Heart right ventricle (tissue), 16 donors: Measurements from ENCODE around the gene SCAF8. TPM values are rescaled to one million over a fixed set of nuclear protein-coding genes. Genes with fewer than 3 reads are reported as not detected.

Experiments
- ATAC-seq, 8 donors: fragments of 200-7000 bp; cut with Tn5 transposase; one replicate each; pipeline ENCODE4 v1.9.1; 2020; ENCODE audit warnings: mild to moderate bottlenecking in 8 of 8, moderate library complexity in 8 of 8, moderate number of reproducible peaks in 1 of 8
- DNase-seq, 2 donors: peaks; one replicate each; pipeline ENCODE4 v3.0.0-alpha.2; 2020
- H3K27ac ChIP-seq, 10 donors: fragments of 200-600 bp; sonication (generic) in 2 of 10; one replicate each; pipeline versions ENCODE4 v1.5.0 to v1.8.0; 2020 to 2022; ENCODE audit warnings: mild to moderate bottlenecking in 3 of 10
- H3K27me3 ChIP-seq, 7 donors: fragments of 200-600 bp; one replicate each; pipeline ENCODE4 v1.8.0; 2021 to 2022; ENCODE audit warnings: mild to moderate bottlenecking in 2 of 7
- H3K36me3 ChIP-seq, 9 donors: fragments of 200-600 bp; sonication (generic) in 1 of 9; one replicate each; pipeline versions ENCODE4 v1.5.0 to v1.8.0; 2020 to 2022; ENCODE audit warnings: mild to moderate bottlenecking in 2 of 9
- H3K4me1 ChIP-seq, 9 donors: fragments of 200-600 bp; sonication (generic) in 1 of 9; one replicate each; pipeline versions ENCODE4 v1.5.0 to v1.8.0; 2020 to 2022; ENCODE audit warnings: mild to moderate bottlenecking in 4 of 9
- H3K4me3 ChIP-seq, 10 donors: fragments of 200-600 bp; sonication (generic) in 2 of 10; one replicate each; pipeline versions ENCODE4 v1.5.0 to v1.8.0; 2020 to 2022; ENCODE audit warnings: mild to moderate bottlenecking in 7 of 10, moderate library complexity in 2 of 10
- H3K9me3 ChIP-seq, 11 donors: fragments of 200-600 bp in 10 of 11; sonication (generic) in 2 of 11; one replicate each; pipeline versions ENCODE4 v1.5.0 to v1.8.0; 2013 to 2022; ENCODE audit warnings: mild to moderate bottlenecking in 2 of 11, control low read depth in 1 of 11, moderate library complexity in 1 of 11
- WGBS, 2 donors: extraction: QIAGEN DNeasy Blood & Tissue Kit; methylation state at CpG; one replicate each; pipeline ENCODE4 v1.1.7; 2013; ENCODE audit warnings: inconsistent platforms in 1 of 2; 5-methylcytosine and 5-hydroxymethylcytosine counted together
- intact Hi-C, 10 donors: fragments of 100-400 bp; cut with DNase I; formaldehyde crosslinking; loops; one replicate each; pipeline versions ENCODE4 v1.11.1 to v1.14.2; 2022
- polyA plus RNA-seq, 2 donors: library from polyadenylated mRNA; stranded (reverse); fragments of 200-250 nt; gene quantifications; one replicate each; pipeline ENCODE4 v1.2.3, GENCODE V29; 2013
- total RNA-seq, 10 donors: library from RNA; stranded (reverse); fragmentation: NEBNext Ultra II Directional in 3 of 10; extraction: Animal tissue kit (Norgen Biotek cat#: 25700) in 3 of 10; gene quantifications; one replicate each; pipeline versions ENCODE4 v1.2.1 to v1.2.4, GENCODE V29; 2021 to 2023
- TF ChIP-seq, protein P1 (sequence below), 9 donors: fragments of 200-600 bp; sonication (generic) in 2 of 9; IDR thresholded peaks; one replicate each; pipeline versions ENCODE4 v1.5.0 to v1.8.0; 2021 to 2022; ENCODE audit warnings: antibody characterized with exemption in 9 of 9, mild to moderate bottlenecking in 5 of 9, moderate library complexity in 1 of 9
- donor health status: Arrhythmogenic right ventricular cardiomyopathy.
- donor health status: ischemic (EF 13 %, LVEDD 7.1; RV severe dilation, severe dysfunction).
- donor health status: healthy with polysubstance abuse.
- donor health status: DM: no; HTN: yes; CAD: no.
- donor health status: DM: no; HTN: no; CAD: no.
- donor health status: ischemic (EF 25% LVEDD 6.9; RV normal size, moderate dysfunction).
- donor health status: ischemic (EF 25% LVEDD 5.7; RV mildly dilated, moderate dysfunction).
- donor health status: healthy.
- donor health status: DM: yes; HTN: yes; CAD: no.
- donor health status: Ischemic cardiomyopathy.
- donor health status: ischemic (EF 35%, LVEDD 5.7; RV mildly dilated, moderate dysfunction).
- donor health status: nonischemic (EF 11% LVEDD 7.7; RV severe dilation, severe dysfunction).
- donor health status: DM: yes; HTN: yes; CAD: no.
- donor health status: PGD.
- donor health status: ischemic (EF 29% LVEDD 5.4; RV normal size, mild dysfunction).
- donor health status: nonischemic (EF 23%, LVEDD 6.1; RV moderate dilation, normal function).

The SCAF8 gene
- total and polyA plus RNA-seq, 12 donors: 6.7 to 96.1 (median 62.8) TPM

DNA sequence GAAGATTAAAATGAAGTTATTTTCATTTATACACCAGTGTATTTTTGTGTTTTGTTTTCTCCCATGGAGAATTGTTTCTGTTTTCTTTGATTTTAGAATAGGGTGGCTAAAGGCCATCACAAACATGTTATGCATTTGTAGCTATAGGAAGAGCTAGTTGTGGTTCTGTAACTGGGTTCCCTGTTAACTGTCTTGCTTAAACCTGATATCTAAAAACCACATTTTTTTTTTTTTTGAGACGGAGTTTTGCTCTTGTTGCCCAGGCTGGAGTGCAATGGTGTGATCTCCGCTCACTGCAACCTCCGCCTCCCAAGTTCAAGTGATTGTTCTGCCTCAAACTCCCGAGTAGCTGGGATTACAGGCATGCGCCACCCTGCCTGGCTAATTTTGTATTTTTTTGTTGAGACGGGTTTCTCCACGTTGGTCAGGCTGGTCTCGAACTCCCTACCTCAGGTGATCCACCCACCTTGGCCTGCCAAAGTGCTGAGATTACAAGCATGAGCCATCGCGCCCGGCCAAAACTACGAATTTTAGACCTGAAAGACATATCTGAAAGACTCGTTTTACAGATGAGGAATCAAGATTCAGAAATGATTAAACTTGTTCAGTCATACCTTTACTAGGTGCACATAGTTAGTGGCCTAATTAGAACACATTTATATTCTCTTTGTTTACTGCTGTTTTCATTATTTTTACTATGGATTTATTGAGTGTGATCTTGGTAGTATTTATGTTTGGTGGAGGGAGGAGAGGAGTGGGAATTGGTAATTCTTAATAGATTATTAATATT is 18.0 kb downstream of the SCAF8 start:
- WGBS, 2 donors: 92 to 94% methylated on average over 13 of the region's 13 CpGs
- intact Hi-C loops: no loop called here
- H3K9me3 ChIP-seq: no peaks in the 10 kb centered on the region
- ATAC-seq: no peak
- no peak overlapping the region for H3K27ac ChIP-seq
- H3K4me3 ChIP-seq: no peak overlapping the region
- no peaks in the 10 kb centered on the region for H3K27me3 ChIP-seq
- TF ChIP-seq, protein P1, sequence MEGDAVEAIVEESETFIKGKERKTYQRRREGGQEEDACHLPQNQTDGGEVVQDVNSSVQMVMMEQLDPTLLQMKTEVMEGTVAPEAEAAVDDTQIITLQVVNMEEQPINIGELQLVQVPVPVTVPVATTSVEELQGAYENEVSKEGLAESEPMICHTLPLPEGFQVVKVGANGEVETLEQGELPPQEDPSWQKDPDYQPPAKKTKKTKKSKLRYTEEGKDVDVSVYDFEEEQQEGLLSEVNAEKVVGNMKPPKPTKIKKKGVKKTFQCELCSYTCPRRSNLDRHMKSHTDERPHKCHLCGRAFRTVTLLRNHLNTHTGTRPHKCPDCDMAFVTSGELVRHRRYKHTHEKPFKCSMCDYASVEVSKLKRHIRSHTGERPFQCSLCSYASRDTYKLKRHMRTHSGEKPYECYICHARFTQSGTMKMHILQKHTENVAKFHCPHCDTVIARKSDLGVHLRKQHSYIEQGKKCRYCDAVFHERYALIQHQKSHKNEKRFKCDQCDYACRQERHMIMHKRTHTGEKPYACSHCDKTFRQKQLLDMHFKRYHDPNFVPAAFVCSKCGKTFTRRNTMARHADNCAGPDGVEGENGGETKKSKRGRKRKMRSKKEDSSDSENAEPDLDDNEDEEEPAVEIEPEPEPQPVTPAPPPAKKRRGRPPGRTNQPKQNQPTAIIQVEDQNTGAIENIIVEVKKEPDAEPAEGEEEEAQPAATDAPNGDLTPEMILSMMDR (IDR thresholded peaks at IDR 0.05): no peak
- H3K4me1 ChIP-seq: peaks cover 4 to 86% (median 46%) of the 10 kb centered on the region in 9 donors
- H3K36me3 ChIP-seq: peaks cover 0 to 3% (median 0%) of the 10 kb centered on the region in 9 donors
- DNase-seq: no peak

GRCh38 chr6:154752022-154752421 is 18.8 kb downstream of the SCAF8 start:
- H3K4me1 ChIP-seq: peaks cover 4 to 83% (median 43%) of the 10 kb centered on the region in 9 donors
- H3K27me3 ChIP-seq: no peaks in the 10 kb centered on the region
- intact Hi-C loops: no loop called here
- H3K4me3 ChIP-seq: no peak overlapping the region
- WGBS, 2 donors: 64 to 67% methylated on average over 1 of the region's 1 CpG
- no peak overlapping the region for H3K27ac ChIP-seq
- ATAC-seq (no peak), DNase-seq (no peak)
- TF ChIP-seq, protein P1 (IDR thresholded peaks at IDR 0.05): no peak
- no peaks in the 10 kb centered on the region for H3K9me3 ChIP-seq
- H3K36me3 ChIP-seq: peaks cover 0 to 3% (median 0%) of the 10 kb centered on the region in 9 donors

GRCh38 chr6:154754152-154754551 is 20.9 kb downstream of the SCAF8 start:
- no peak overlapping the region for H3K27ac ChIP-seq
- TF ChIP-seq, protein P1 (IDR thresholded peaks at IDR 0.05): no peak
- peaks cover 3 to 83% (median 37%) of the 10 kb centered on the region in 9 donors for H3K4me1 ChIP-seq
- WGBS, 2 donors: 35 to 37% methylated on average over 4 of the region's 4 CpGs
- no peak for ATAC-seq
- H3K4me3 ChIP-seq: no peak overlapping the region
- peaks cover 0 to 3% (median 0%) of the 10 kb centered on the region in 9 donors for H3K36me3 ChIP-seq
- no peaks in the 10 kb centered on the region for H3K9me3 ChIP-seq
- intact Hi-C loops: no loop called here
- H3K27me3 ChIP-seq: no peaks in the 10 kb centered on the region
- DNase-seq: no peak

GRCh38 chr6:154757352-154758050 is 24.3 kb downstream of the SCAF8 start:
- no peaks in the 10 kb centered on the region for H3K27me3 ChIP-seq
- TF ChIP-seq, protein P1 (IDR thresholded peaks at IDR 0.05): no peak

More at GRCh38 chr6:154757352-154758050, 24.3 kb downstream of the SCAF8 start:
- Histone ChIP-seq H3K27ac (no peak overlapping the region), H3K36me3 (peaks cover 0 to 3% (median 0%) of the 10 kb centered on the region in 9 donors), H3K4me1 (peaks cover 3 to 60% (median 33%) of the 10 kb centered on the region in 9 donors), H3K4me3 (no peak overlapping the region), H3K9me3 (peaks cover 0 to 6% (median 0%) of the 10 kb centered on the region in 11 donors)
- DNase-seq (no peak), ATAC-seq (no peak)
- intact Hi-C loops: no loop called here
- 40 to 45% methylated on average over 3 of the region's 3 CpGs for WGBS, 2 donors
